Kidney (tissue), 14 donors: Measurements from ENCODE around the gene MARVELD1. TPM values are rescaled to one million over a fixed set of nuclear protein-coding genes. Genes with fewer than 3 reads are reported as not detected.

ENCODE experiments used
- DNase-seq, 5 donors: peaks; one replicate each; pipeline ENCODE4 v3.0.0-alpha.2; 2013 to 2020
- FAIRE-seq: peaks from 2 replicates; lab custom pipeline; 2012; peaks lifted over from hg19 to GRCh38; lab: Jason Lieb, UNC
- H3K27ac ChIP-seq, 2 donors: one replicate each; pipeline ENCODE4 v1.7.0; 2013; ENCODE audit warnings: low read depth in 2 of 2, low read length in 2 of 2, inconsistent platforms in 1 of 2
- H3K27me3 ChIP-seq: one replicate; pipeline ENCODE4 v1.7.1; 2013; ENCODE audit warnings: low read length, inconsistent platforms; ENCODE audit not compliant: control insufficient read depth, insufficient read depth
- H3K36me3 ChIP-seq, 3 donors: one replicate each; pipeline versions ENCODE4 v1.7.0 to v1.7.1; 2013; ENCODE audit warnings: low read length in 3 of 3, control low read depth in 1 of 3, inconsistent platforms in 1 of 3; ENCODE audit not compliant: insufficient read depth in 3 of 3, control insufficient read depth in 2 of 3
- H3K4me1 ChIP-seq, 3 donors: one replicate each; pipeline versions ENCODE4 v1.7.0 to v1.7.1; 2013; ENCODE audit warnings: low read length in 3 of 3, inconsistent platforms in 1 of 3, low read depth in 1 of 3; ENCODE audit not compliant: control insufficient read depth in 2 of 3, insufficient read depth in 2 of 3
- H3K4me3 ChIP-seq, 3 donors: one replicate each; pipeline versions ENCODE4 v1.7.0 to v1.8.1; 2013; ENCODE audit warnings: low read length in 3 of 3, control low read depth in 1 of 3, inconsistent platforms in 1 of 3
- H3K9ac ChIP-seq, 3 donors: one replicate each; pipeline versions ENCODE4 v1.7.0 to v1.7.1; 2013; ENCODE audit warnings: low read length in 3 of 3, control low read depth in 1 of 3, inconsistent platforms in 1 of 3
- H3K9me3 ChIP-seq, 3 donors: one replicate each; pipeline versions ENCODE4 v1.7.0 to v1.7.1; 2013; ENCODE audit warnings: low read length in 3 of 3, control low read depth in 1 of 3, inconsistent platforms in 1 of 3; ENCODE audit not compliant: control insufficient read depth in 2 of 3, insufficient read depth in 1 of 3
- intact Hi-C: fragments of 100-400 bp; cut with DNase I; formaldehyde crosslinking; loops from one replicate; pipeline ENCODE4 v1.11.1; 2022
- polyA plus RNA-seq: library from polyadenylated mRNA; stranded (reverse); fragments of 350-450 nt; fragmentation: Illumina TruSeq; extraction: RNeasy Lipid Tissue Mini Kit (QIAGEN cat#74804); gene quantifications from one replicate; pipeline ENCODE4 v1.2.3, GENCODE V29; 2014; ENCODE audit warnings: low read depth, low replicate concordance; ENCODE audit not compliant: insufficient read depth
- total RNA-seq: library from RNA; stranded (reverse); fragmentation: NEBNext Ultra II Directional; extraction: Animal tissue kit (Norgen Biotek cat#: 25700); gene quantifications from one replicate; pipeline ENCODE4 v1.2.1, GENCODE V29; 2021
- TF ChIP-seq, protein P1 (sequence below): IDR thresholded peaks from 3 replicates; pipeline ENCODE4 v1.5.1; 2012; ENCODE audit warnings: mild to moderate bottlenecking, moderate library complexity, borderline replicate concordance; ENCODE audit not compliant: insufficient read depth; ENCODE audit errors: extremely low read depth
- donor health status: control.
- donor health status: control.
- donor health status: control.
- donor health status: control.
- donor health status: control.
- donor health status: DM: yes; HTN: yes; CAD: no.
- donor health status: Normal renal cell carcinoma (clear cell type).

MARVELD1 gene
- total and polyA plus RNA-seq, 2 donors from 2014 or later = 8.3 to 43.2 TPM

DNA sequence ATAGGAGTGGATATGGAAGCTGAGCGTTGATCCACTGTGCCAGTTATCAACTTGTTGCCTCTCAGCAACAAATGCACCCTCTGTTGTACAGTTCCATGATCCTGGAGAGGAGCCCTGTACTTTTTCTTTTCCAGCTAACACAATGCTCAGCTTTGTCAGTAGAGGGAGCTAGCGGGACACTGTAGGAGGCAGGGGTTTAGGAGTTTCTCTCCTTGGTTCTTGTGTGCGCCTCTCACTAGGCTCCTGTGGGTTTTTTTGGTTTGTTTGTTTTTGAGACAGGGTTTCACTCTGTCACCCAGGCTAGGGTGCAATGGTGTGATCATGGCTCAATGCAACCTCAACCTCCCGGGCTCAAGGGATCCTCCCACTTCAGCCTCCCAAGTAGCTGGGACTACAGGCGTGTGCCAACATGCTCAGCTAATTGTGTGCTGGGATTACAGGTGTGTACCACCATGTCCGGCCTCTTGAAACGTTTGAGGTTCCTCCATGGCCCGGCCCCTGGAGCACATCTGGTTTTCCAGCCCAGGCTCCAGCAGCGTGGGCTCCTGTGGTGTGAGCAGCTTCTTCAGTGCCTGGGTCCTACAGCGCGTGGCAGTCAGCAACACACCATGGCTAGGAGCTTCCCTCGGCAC is 12.0 kb upstream of the MARVELD1 start:
- Histone ChIP-seq H3K4me1 (no peaks in the 10 kb centered on the region), H3K9me3 (no peaks in the 10 kb centered on the region), H3K4me3 (no peak overlapping the region), H3K36me3 (no peaks in the 10 kb centered on the region), H3K9ac (no peak overlapping the region), H3K27ac (no peak overlapping the region), H3K27me3 (no peaks in the 10 kb centered on the region)
- DNase-seq (peak in 4 of 5 donors; percentile 48 to 87 (median 72)), FAIRE-seq (peak; percentile 41)
- TF ChIP-seq, protein P1, sequence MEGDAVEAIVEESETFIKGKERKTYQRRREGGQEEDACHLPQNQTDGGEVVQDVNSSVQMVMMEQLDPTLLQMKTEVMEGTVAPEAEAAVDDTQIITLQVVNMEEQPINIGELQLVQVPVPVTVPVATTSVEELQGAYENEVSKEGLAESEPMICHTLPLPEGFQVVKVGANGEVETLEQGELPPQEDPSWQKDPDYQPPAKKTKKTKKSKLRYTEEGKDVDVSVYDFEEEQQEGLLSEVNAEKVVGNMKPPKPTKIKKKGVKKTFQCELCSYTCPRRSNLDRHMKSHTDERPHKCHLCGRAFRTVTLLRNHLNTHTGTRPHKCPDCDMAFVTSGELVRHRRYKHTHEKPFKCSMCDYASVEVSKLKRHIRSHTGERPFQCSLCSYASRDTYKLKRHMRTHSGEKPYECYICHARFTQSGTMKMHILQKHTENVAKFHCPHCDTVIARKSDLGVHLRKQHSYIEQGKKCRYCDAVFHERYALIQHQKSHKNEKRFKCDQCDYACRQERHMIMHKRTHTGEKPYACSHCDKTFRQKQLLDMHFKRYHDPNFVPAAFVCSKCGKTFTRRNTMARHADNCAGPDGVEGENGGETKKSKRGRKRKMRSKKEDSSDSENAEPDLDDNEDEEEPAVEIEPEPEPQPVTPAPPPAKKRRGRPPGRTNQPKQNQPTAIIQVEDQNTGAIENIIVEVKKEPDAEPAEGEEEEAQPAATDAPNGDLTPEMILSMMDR = peak; percentile 87
- intact Hi-C loops = no loop called here

DNA sequence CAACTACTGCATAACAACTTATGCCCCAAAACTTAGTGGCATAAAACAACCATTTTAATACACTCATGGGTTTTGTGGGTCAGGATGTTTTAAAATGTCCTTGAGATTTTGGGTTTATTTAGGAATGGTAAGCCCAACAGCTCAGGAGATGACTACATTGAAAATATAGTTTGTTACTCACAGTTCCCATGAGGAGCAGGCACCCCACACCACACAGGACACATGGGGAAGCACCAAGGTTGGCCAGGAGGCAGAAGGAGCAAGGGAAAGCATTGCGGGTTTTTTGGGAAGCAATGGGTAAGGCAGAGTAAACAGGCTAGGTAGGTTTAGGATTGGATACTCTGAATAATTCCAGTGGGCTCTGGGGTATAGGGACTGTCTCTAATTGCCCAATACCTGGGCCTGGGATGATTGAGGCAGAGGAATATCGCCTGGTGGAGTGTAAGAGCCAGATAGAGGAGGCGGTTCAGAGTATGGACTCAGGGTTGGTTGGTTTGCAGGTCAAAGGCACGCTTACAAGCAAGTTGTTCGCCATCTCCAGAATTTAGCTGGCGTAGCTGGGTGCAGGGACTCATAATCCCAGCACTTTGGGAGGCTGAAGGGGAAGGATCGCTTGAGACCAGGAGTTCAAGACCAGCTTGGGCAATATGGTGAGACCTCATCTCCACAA is 10.0 kb upstream of the MARVELD1 start:
- intact Hi-C loops = no loop called here
- Histone ChIP-seq H3K4me3 (no peak overlapping the region), H3K9me3 (no peaks in the 10 kb centered on the region), H3K9ac (no peak overlapping the region), H3K27me3 (no peaks in the 10 kb centered on the region), H3K36me3 (no peaks in the 10 kb centered on the region), H3K4me1 (no peaks in the 10 kb centered on the region), H3K27ac (no peak overlapping the region)
- DNase-seq = peak in 1 of 5 donors; percentile 23
- FAIRE-seq = no peak
- TF ChIP-seq, protein P1 = no peak

DNA sequence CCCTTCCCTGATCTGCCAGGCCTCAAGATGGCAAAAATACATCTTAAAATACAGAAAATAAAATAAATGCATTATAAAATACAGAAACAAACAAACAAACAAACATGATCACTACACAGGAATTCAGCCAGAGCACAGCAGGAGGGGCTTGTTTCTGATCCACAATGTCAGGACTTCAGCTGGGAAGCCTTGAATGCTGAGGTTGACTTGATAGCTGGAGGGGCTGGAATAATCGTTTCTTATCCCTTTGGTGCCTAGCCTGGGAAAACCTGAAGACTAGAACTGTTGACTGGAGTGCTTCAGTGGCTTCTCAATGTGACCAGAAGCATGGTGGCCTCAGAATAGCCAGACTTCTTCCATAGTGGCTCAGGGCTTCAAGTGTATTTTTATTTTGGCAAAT is 9.2 kb upstream of the MARVELD1 start:
- no peak overlapping the region for H3K4me3 ChIP-seq
- FAIRE-seq (no peak), DNase-seq (no peak)
- intact Hi-C loops = no loop called here
- H3K9ac ChIP-seq = no peak overlapping the region
- no peaks in the 10 kb centered on the region for H3K36me3 ChIP-seq
- no peaks in the 10 kb centered on the region for H3K9me3 ChIP-seq
- no peaks in the 10 kb centered on the region for H3K27me3 ChIP-seq
- no peak overlapping the region for H3K27ac ChIP-seq
- TF ChIP-seq, protein P1 = no peak
- H3K4me1 ChIP-seq = peaks cover 0 to 4% (median 0%) of the 10 kb centered on the region in 3 donors
